Lung (tissue), 12 donors: Measurements from ENCODE around the gene CELF6. TPM values are rescaled to one million over a fixed set of nuclear protein-coding genes. Genes with fewer than 3 reads are reported as not detected.

ENCODE experiments used
- ATAC-seq: fragments of 200-7000 bp; cut with Tn5 transposase; one replicate; pipeline ENCODE4 v1.9.1; 2020; ENCODE audit warnings: moderate number of reproducible peaks; ENCODE audit not compliant: insufficient read depth, low FRiP score
- DNase-seq, 3 donors: peaks; one replicate each; pipeline ENCODE4 v3.0.0-alpha.2; 2013 to 2017
- H3K27ac ChIP-seq, 2 donors: one replicate each; pipeline ENCODE4 v1.5.1; 2013; ENCODE audit warnings: mild to moderate bottlenecking in 2 of 2, moderate library complexity in 2 of 2, control low read depth in 1 of 2, inconsistent platforms in 1 of 2, low read depth in 1 of 2, low read length in 1 of 2
- H3K27me3 ChIP-seq, 3 donors: one replicate each; pipeline ENCODE4 v1.5.1; 2013; ENCODE audit warnings: low read length in 2 of 3; ENCODE audit not compliant: control insufficient read depth in 3 of 3, insufficient read depth in 3 of 3
- H3K36me3 ChIP-seq, 4 donors: one replicate each; pipeline ENCODE4 v1.5.1; 2013; ENCODE audit warnings: low read length in 4 of 4, mild to moderate bottlenecking in 1 of 4, moderate library complexity in 1 of 4; ENCODE audit not compliant: control insufficient read depth in 4 of 4, insufficient read depth in 4 of 4
- H3K4me1 ChIP-seq, 5 donors: one replicate each; pipeline ENCODE4 v1.5.1; 2013; ENCODE audit warnings: low read length in 5 of 5, mild to moderate bottlenecking in 2 of 5, moderate library complexity in 1 of 5; ENCODE audit not compliant: control insufficient read depth in 5 of 5, insufficient read depth in 5 of 5
- H3K4me3 ChIP-seq: one replicate; pipeline ENCODE4 v1.5.1; 2013; ENCODE audit warnings: mild to moderate bottlenecking, control low read depth, moderate library complexity
- H3K9ac ChIP-seq, 2 donors: one replicate each; pipeline ENCODE4 v1.5.1; 2013; ENCODE audit warnings: low read length in 2 of 2, control low read depth in 1 of 2; ENCODE audit not compliant: insufficient read depth in 1 of 2
- H3K9me3 ChIP-seq, 4 donors: one replicate each; pipeline ENCODE4 v1.5.1; 2013; ENCODE audit warnings: low read length in 3 of 4, mild to moderate bottlenecking in 1 of 4, moderate library complexity in 1 of 4; ENCODE audit not compliant: control insufficient read depth in 4 of 4, insufficient read depth in 3 of 4
- WGBS, 2 donors: extraction: QIAGEN DNeasy Blood & Tissue Kit; methylation state at CpG; one replicate each; pipeline ENCODE4 v1.1.7; 2013; 5-methylcytosine and 5-hydroxymethylcytosine counted together
- polyA plus RNA-seq, 2 donors: library from polyadenylated mRNA; stranded (reverse); fragments of 200-250 nt; gene quantifications; one replicate each; pipeline ENCODE4 v1.2.1, GENCODE V29; 2013
- total RNA-seq, 2 donors: library from RNA; depleted of rRNA in 1 of 2; stranded (reverse); fragments of >200 nt in 1 of 2; gene quantifications; one replicate each; pipeline ENCODE4 v1.2.1, GENCODE V29; 2014 to 2021
- TF ChIP-seq, protein P1 (sequence below): IDR thresholded peaks from 2 replicates; pipeline ENCODE4 v1.5.1; 2012; ENCODE audit warnings: mild to moderate bottlenecking; ENCODE audit errors: control extremely low read depth, extremely low read depth
- donor health status: control.
- donor health status: control.
- donor health status: Bipolar disorder and iron deficiency.
- donor health status: healthy.
- donor health status: DM: yes; HTN: yes; CAD: no.

CELF6 gene
- total and polyA plus RNA-seq, 4 donors, result 2.1 to 6.4 (median 3.4) TPM

DNA sequence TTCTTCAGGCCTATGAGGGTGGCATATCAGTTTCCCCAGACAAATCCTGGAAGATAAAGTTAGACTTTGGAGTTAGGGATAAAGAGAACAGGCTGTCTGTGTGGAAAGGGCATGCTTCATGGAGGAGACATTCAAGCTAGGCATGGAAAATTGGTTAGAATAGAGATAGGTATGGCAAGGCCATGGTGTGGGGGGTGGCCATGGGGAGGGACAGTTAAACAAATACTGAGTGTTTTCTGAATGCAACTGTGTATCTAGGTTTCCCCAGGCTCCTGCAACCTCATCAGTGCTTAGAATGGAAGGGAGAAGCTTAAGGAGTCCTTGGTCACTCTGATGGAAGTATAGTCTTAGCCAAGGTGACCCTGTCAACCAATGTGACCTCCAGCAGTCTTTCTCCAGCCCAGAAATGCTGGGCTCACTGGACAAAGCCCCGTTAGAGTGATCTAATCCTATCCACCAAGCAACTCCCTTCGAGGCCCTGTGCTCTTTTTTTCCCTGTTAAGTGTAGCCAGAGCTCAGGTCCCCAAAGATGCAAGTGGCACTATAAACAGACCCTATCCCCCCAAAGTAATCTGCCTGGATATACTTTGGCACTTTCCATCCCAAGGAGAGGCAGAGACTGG is 83.5 kb downstream of the CELF6 start:
- ATAC-seq (no peak), DNase-seq (no peak)
- 91 to 97% methylated on average over 2 of the region's 2 CpGs for WGBS, 2 donors
- no peaks in the 10 kb centered on the region for H3K9me3 ChIP-seq
- H3K9ac ChIP-seq, result no peak overlapping the region
- no peak overlapping the region for H3K4me3 ChIP-seq
- H3K27me3 ChIP-seq, result no peaks in the 10 kb centered on the region
- no peak overlapping the region for H3K27ac ChIP-seq
- peaks cover 4 to 16% (median 11%) of the 10 kb centered on the region in 4 donors for H3K36me3 ChIP-seq
- peaks cover 0 to 15% (median 3%) of the 10 kb centered on the region in 5 donors for H3K4me1 ChIP-seq
- TF ChIP-seq, protein P1, sequence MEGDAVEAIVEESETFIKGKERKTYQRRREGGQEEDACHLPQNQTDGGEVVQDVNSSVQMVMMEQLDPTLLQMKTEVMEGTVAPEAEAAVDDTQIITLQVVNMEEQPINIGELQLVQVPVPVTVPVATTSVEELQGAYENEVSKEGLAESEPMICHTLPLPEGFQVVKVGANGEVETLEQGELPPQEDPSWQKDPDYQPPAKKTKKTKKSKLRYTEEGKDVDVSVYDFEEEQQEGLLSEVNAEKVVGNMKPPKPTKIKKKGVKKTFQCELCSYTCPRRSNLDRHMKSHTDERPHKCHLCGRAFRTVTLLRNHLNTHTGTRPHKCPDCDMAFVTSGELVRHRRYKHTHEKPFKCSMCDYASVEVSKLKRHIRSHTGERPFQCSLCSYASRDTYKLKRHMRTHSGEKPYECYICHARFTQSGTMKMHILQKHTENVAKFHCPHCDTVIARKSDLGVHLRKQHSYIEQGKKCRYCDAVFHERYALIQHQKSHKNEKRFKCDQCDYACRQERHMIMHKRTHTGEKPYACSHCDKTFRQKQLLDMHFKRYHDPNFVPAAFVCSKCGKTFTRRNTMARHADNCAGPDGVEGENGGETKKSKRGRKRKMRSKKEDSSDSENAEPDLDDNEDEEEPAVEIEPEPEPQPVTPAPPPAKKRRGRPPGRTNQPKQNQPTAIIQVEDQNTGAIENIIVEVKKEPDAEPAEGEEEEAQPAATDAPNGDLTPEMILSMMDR, result no peak

DNA sequence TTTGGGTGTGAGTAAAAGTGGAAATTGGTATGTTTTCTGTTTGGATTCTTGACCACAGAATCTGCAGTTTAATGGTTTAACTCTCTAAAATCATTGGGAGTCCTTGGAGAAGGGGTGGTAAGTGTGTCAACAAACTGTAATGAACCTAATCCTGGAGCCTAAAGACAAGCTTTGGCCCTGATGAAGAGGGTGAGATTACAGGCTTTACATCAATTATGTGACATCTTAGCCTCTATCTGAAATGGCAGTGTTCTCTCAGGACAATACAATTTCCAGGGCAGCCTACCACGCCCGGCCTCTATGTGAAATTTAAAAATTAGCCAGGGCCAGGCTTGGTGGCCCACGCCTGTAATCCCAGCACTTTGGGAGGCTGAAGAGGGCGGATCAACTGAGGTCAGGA is 84.7 kb downstream of the CELF6 start:
- Histone ChIP-seq H3K27me3 (no peaks in the 10 kb centered on the region), H3K9ac (no peak overlapping the region), H3K9me3 (no peaks in the 10 kb centered on the region), H3K4me1 (peaks cover 0 to 15% (median 3%) of the 10 kb centered on the region in 5 donors), H3K36me3 (peaks cover 0 to 9% (median 3%) of the 10 kb centered on the region in 4 donors), H3K27ac (no peak overlapping the region), H3K4me3 (no peak overlapping the region)
- no peak for ATAC-seq
- WGBS, 2 donors, result 97 to 98% methylated on average over 4 of the region's 4 CpGs
- TF ChIP-seq, protein P1, result no peak
- DNase-seq, result no peak

Other genes starting within 250 kb of the CELF6 start
- gene MYO9A, start 202.0 kb downstream of the CELF6 start, total RNA-seq, result 100 to 1,000 TPM in 1 of 2 donors, 10 to 100 TPM in 1; 61.3 to 173 TPM
- gene MYO9A, start 202.0 kb downstream of the CELF6 start, polyA plus RNA-seq, result 1 to 10 TPM; 4.5 to 7.5 TPM
- gene SENP8, start 201.8 kb downstream of the CELF6 start, total RNA-seq, result 1 to 10 TPM; 3.5 TPM
- 1 to 10 TPM; 1.5 to 1.7 TPM for gene SENP8, start 201.8 kb downstream of the CELF6 start, polyA plus RNA-seq
- 10 to 100 TPM in 1 of 2 donors, 1 to 10 TPM in 1; 4.0 to 25.2 TPM for gene GRAMD2A, start 122.4 kb downstream of the CELF6 start, total RNA-seq
- 10 to 100 TPM in 1 of 2 donors, 1 to 10 TPM in 1; 8.4 to 13.0 TPM for gene GRAMD2A, start 122.4 kb downstream of the CELF6 start, polyA plus RNA-seq
- gene PKM, start 89.0 kb downstream of the CELF6 start, total RNA-seq, result 100 to 1,000 TPM; 298 to 711 TPM
- 100 to 1,000 TPM; 235 to 867 TPM for gene PKM, start 89.0 kb downstream of the CELF6 start, polyA plus RNA-seq
- 10 to 100 TPM; 55.3 to 73.9 TPM for gene PARP6, start 47.6 kb downstream of the CELF6 start, total RNA-seq
- 10 to 100 TPM; 33.7 to 64.5 TPM for gene PARP6, start 47.6 kb downstream of the CELF6 start, polyA plus RNA-seq
- gene HEXA, start 55.9 kb upstream of the CELF6 start, total RNA-seq, result 100 to 1,000 TPM; 108 to 151 TPM
- 100 to 1,000 TPM; 114 to 156 TPM for gene HEXA, start 55.9 kb upstream of the CELF6 start, polyA plus RNA-seq
- not detected for gene TMEM202, start 78.1 kb upstream of the CELF6 start, total RNA-seq
- gene TMEM202, start 78.1 kb upstream of the CELF6 start, polyA plus RNA-seq, result not detected
- gene ARIH1, start 154.2 kb upstream of the CELF6 start, total RNA-seq, result 100 to 1,000 TPM; 108 to 131 TPM
- 10 to 100 TPM; 18.8 to 23.8 TPM for gene ARIH1, start 154.2 kb upstream of the CELF6 start, polyA plus RNA-seq